ENCODE results near the gene XCL2. TPM values are rescaled to one million over a fixed set of nuclear protein-coding genes. Genes with fewer than 3 reads are reported as not detected.

XCL2 gene
- total RNA-seq, 1 experiment from 2014 or later: not detected

- no TSS peak for BruUV-seq (replicated peaks)
- CTCF ChIA-PET: no interaction called here
Observed at GRCh38 chr1:168552961-168553360, 9.2 kb upstream of the XCL2 start.

GRCh38 chr1:168551688-168552087 lies 7.9 kb upstream of the XCL2 start:
- in situ Hi-C loops (cut with HindIII; ENCODE audit: low pct_unique_long_range_greater_than_20kb, low sequenced_read_pairs): no loop called here
- H3K27me3 ChIP-seq (ENCODE audit: control insufficient read depth, insufficient read depth, low read length): no peaks in the 10 kb centered on the region
- no TSS peak for BruUV-seq (replicated peaks)
- H3K4me1 ChIP-seq (ENCODE audit: control insufficient read depth, insufficient read depth, low read length): no peaks in the 10 kb centered on the region
- H3K36me3 ChIP-seq (ENCODE audit: control insufficient read depth, insufficient read depth, low read length): no peaks in the 10 kb centered on the region
- POLR2A ChIA-PET: no interaction called here
- CTCF ChIA-PET: no interaction called here
- intact Hi-C loops (cut with micrococcal nuclease; ENCODE audit: unreplicated experiment): no loop called here
- ATAC-seq (no peak), DNase-seq (ENCODE audit: low read depth, low spot score) (no peak)
- H3K27ac ChIP-seq (ENCODE audit: low read length): no peak overlapping the region
- H3K9me3 ChIP-seq (ENCODE audit: control insufficient read depth, insufficient read depth, low read depth, low read length): no peaks in the 10 kb centered on the region
- TF ChIP-seq, protein P1, sequence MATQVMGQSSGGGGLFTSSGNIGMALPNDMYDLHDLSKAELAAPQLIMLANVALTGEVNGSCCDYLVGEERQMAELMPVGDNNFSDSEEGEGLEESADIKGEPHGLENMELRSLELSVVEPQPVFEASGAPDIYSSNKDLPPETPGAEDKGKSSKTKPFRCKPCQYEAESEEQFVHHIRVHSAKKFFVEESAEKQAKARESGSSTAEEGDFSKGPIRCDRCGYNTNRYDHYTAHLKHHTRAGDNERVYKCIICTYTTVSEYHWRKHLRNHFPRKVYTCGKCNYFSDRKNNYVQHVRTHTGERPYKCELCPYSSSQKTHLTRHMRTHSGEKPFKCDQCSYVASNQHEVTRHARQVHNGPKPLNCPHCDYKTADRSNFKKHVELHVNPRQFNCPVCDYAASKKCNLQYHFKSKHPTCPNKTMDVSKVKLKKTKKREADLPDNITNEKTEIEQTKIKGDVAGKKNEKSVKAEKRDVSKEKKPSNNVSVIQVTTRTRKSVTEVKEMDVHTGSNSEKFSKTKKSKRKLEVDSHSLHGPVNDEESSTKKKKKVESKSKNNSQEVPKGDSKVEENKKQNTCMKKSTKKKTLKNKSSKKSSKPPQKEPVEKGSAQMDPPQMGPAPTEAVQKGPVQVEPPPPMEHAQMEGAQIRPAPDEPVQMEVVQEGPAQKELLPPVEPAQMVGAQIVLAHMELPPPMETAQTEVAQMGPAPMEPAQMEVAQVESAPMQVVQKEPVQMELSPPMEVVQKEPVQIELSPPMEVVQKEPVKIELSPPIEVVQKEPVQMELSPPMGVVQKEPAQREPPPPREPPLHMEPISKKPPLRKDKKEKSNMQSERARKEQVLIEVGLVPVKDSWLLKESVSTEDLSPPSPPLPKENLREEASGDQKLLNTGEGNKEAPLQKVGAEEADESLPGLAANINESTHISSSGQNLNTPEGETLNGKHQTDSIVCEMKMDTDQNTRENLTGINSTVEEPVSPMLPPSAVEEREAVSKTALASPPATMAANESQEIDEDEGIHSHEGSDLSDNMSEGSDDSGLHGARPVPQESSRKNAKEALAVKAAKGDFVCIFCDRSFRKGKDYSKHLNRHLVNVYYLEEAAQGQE (IDR thresholded peaks at IDR 0.05; ENCODE audit: insufficient read depth in 1 of 2, low read depth in 2 of 2, low read length in 1 of 2): no peak
- TF ChIP-seq SIN3A (IDR thresholded peaks at IDR 0.05; ENCODE audit: borderline replicate concordance, insufficient read depth, low read depth, low read length) (no peak), CTCF (IDR thresholded peaks at IDR 0.05) (no peak), TCF7L2 (IDR thresholded peaks at IDR 0.05; ENCODE audit: low read depth, low read length) (no peak), POLR2AphosphoS5 (IDR thresholded peaks at IDR 0.05; ENCODE audit: low read depth, low read length) (no peak)
- no peak overlapping the region for H3K4me3 ChIP-seq (ENCODE audit: low read depth in 2 of 2, low read length in 2 of 2)

More at GRCh38 chr1:168552961-168553360, 9.2 kb upstream of the XCL2 start:
- in situ Hi-C loops (cut with HindIII; ENCODE audit: low pct_unique_long_range_greater_than_20kb, low sequenced_read_pairs) (no loop called here), intact Hi-C loops (cut with micrococcal nuclease; ENCODE audit: unreplicated experiment) (no loop called here)
- Histone ChIP-seq H3K4me1 (ENCODE audit: control insufficient read depth, insufficient read depth, low read length) (no peaks in the 10 kb centered on the region), H3K27me3 (ENCODE audit: control insufficient read depth, insufficient read depth, low read length) (no peaks in the 10 kb centered on the region), H3K27ac (ENCODE audit: low read length) (no peak overlapping the region), H3K36me3 (ENCODE audit: control insufficient read depth, insufficient read depth, low read length) (no peaks in the 10 kb centered on the region), H3K9me3 (ENCODE audit: control insufficient read depth, insufficient read depth, low read depth, low read length) (no peaks in the 10 kb centered on the region), H3K4me3 (ENCODE audit: low read depth in 2 of 2, low read length in 2 of 2) (no peak overlapping the region)
- DNase-seq (ENCODE audit: low read depth, low spot score) (no peak), ATAC-seq (no peak)
- TF ChIP-seq POLR2AphosphoS5 (IDR thresholded peaks at IDR 0.05; ENCODE audit: low read depth, low read length) (no peak), TCF7L2 (IDR thresholded peaks at IDR 0.05; ENCODE audit: low read depth, low read length) (no peak), CTCF (IDR thresholded peaks at IDR 0.05) (no peak), SIN3A (IDR thresholded peaks at IDR 0.05; ENCODE audit: borderline replicate concordance, insufficient read depth, low read depth, low read length) (no peak)
- TF ChIP-seq, protein P1 (IDR thresholded peaks at IDR 0.05; ENCODE audit: insufficient read depth in 1 of 2, low read depth in 2 of 2, low read length in 1 of 2): no peak
- POLR2A ChIA-PET: no interaction called here

Data from Panc1 (cell line).